CD14-positive monocyte (primary cell): ENCODE measurements around the gene DNAJC3. TPM values are rescaled to one million over a fixed set of nuclear protein-coding genes. Genes with fewer than 3 reads are reported as not detected.
A peak's percentile ranks its signal among the peaks of the same experiment; 100 is the strongest.

Source experiments
- DNase-seq, 3 donors: peaks; one replicate each; pipeline ENCODE4 v3.0.0-alpha.2; 2011 to 2022
- H2AFZ ChIP-seq: 2 replicates; pipeline ENCODE4 v1.6.0; 2012; ENCODE audit warnings: mild to moderate bottlenecking, low read depth, low read length, inconsistent platforms; ENCODE audit not compliant: insufficient read depth, poor library complexity, severe bottlenecking
- H3K27ac ChIP-seq, 2 donors: 1 replicate in 1 of 2; 2 replicates in 1 of 2; pipeline ENCODE4 v1.5.1; 2012 to 2013; ENCODE audit warnings: low read length in 2 of 2, control low read depth in 1 of 2, inconsistent platforms in 1 of 2, low read depth in 1 of 2, mild to moderate bottlenecking in 1 of 2
- H3K27me3 ChIP-seq, 2 donors: one replicate each; pipeline versions ENCODE4 v1.6.0 to v1.6.1; 2011 to 2013; ENCODE audit warnings: low read length in 2 of 2; ENCODE audit not compliant: control insufficient read depth in 2 of 2, insufficient read depth in 2 of 2
- H3K36me3 ChIP-seq, 2 donors: replicated peaks in 1 of 2; 1 replicate in 1 of 2; 2 replicates in 1 of 2; pipeline versions ENCODE4 v1.5.1 to v1.6.1; 2012 to 2013; ENCODE audit warnings: low read length in 2 of 2, control low read depth in 1 of 2, inconsistent platforms in 1 of 2, mild to moderate bottlenecking in 1 of 2; ENCODE audit not compliant: insufficient read depth in 2 of 2, control insufficient read depth in 1 of 2
- H3K4me1 ChIP-seq, 2 donors: 1 replicate in 1 of 2; 2 replicates in 1 of 2; pipeline versions ENCODE4 v1.5.1 to v1.6.1; 2012 to 2013; ENCODE audit warnings: low read length in 2 of 2, control low read depth in 1 of 2, inconsistent platforms in 1 of 2, mild to moderate bottlenecking in 1 of 2, moderate library complexity in 1 of 2; ENCODE audit not compliant: insufficient read depth in 2 of 2, control insufficient read depth in 1 of 2
- H3K4me2 ChIP-seq: replicated peaks from 2 replicates; pipeline ENCODE3; 2012; ENCODE audit warnings: low read length, moderate library complexity, mild to moderate bottlenecking; ENCODE audit not compliant: poor library complexity, severe bottlenecking; ENCODE audit errors: extremely low read depth
- H3K4me3 ChIP-seq, 3 experiments: fragments of 200-600 bp in 1 of 3; sonication (generic) in 1 of 3; replicated peaks in 1 of 3; 1 replicate in 2 of 3; 2 replicates in 1 of 3; pipeline ENCODE4 v1.5.1; 2011 to 2013; ENCODE audit warnings: low read length in 3 of 3, mild to moderate bottlenecking in 3 of 3, control low read depth in 2 of 3, low read depth in 2 of 3, inconsistent platforms in 1 of 3, moderate library complexity in 1 of 3
- H3K79me2 ChIP-seq: 2 replicates; pipeline ENCODE4 v1.6.0; 2012; ENCODE audit warnings: mild to moderate bottlenecking, control low read depth, inconsistent platforms, low read length, moderate library complexity; ENCODE audit not compliant: insufficient read depth
- H3K9ac ChIP-seq: 2 replicates; pipeline ENCODE4 v1.6.0; 2017; ENCODE audit warnings: low read length, mild to moderate bottlenecking; ENCODE audit not compliant: insufficient read depth, poor library complexity, severe bottlenecking
- H3K9me3 ChIP-seq, 2 donors: replicated peaks in 1 of 2; 1 replicate in 1 of 2; 2 replicates in 1 of 2; pipeline versions ENCODE4 v1.5.1 to v1.6.1; 2012 to 2013; ENCODE audit warnings: low read length in 2 of 2, control low read depth in 1 of 2; ENCODE audit not compliant: control insufficient read depth in 1 of 2, insufficient read depth in 1 of 2
- H4K20me1 ChIP-seq: 2 replicates; pipeline ENCODE4 v1.6.0; 2012; ENCODE audit warnings: mild to moderate bottlenecking, low read length, control low read depth, moderate library complexity; ENCODE audit not compliant: insufficient read depth
- H3K27ac Mint-ChIP-seq, 7 donors: one replicate each; pipeline ENCODE4 v1.8.0; 2020; ENCODE audit warnings: mild to moderate bottlenecking in 7 of 7, mixed read lengths in 7 of 7, moderate library complexity in 6 of 7, inconsistent platforms in 2 of 7
- H3K27me3 Mint-ChIP-seq, 3 donors: one replicate each; pipeline ENCODE4 v1.8.0; 2021 to 2022; ENCODE audit warnings: low read depth in 3 of 3, mild to moderate bottlenecking in 3 of 3, mixed read lengths in 3 of 3, moderate library complexity in 3 of 3, inconsistent platforms in 1 of 3
- H3K36me3 Mint-ChIP-seq, 2 donors: one replicate each; pipeline ENCODE4 v1.8.0; 2020; ENCODE audit warnings: mixed read lengths in 2 of 2, inconsistent platforms in 1 of 2, mild to moderate bottlenecking in 1 of 2
- H3K4me1 Mint-ChIP-seq: one replicate; pipeline ENCODE4 v1.8.0; 2020; ENCODE audit warnings: mild to moderate bottlenecking, mixed read lengths
- H3K4me3 Mint-ChIP-seq, 2 donors: one replicate each; pipeline ENCODE4 v1.8.0; 2020; ENCODE audit warnings: mild to moderate bottlenecking in 2 of 2, mixed read lengths in 2 of 2, moderate library complexity in 1 of 2
- H3K9me3 Mint-ChIP-seq, 7 donors: one replicate each; pipeline ENCODE4 v1.8.0; 2020 to 2022; ENCODE audit warnings: mixed read lengths in 7 of 7, mild to moderate bottlenecking in 6 of 7, moderate library complexity in 6 of 7, inconsistent platforms in 2 of 7
- CTCF ChIP-seq: fragments of 200-600 bp; IDR thresholded peaks from one replicate; pipeline ENCODE4 v1.8.0; 2022; ENCODE audit warnings: antibody characterized with exemption, mild to moderate bottlenecking
- WGBS: methylation state at CpG from one replicate; pipeline ENCODE4 v1.1.5; 2013; ENCODE audit warnings: missing lambda C conversion rate; ENCODE audit not compliant: insufficient coverage; 5-methylcytosine and 5-hydroxymethylcytosine counted together
- intact Hi-C, 2 donors: fragments of 100-400 bp; cut with micrococcal nuclease; formaldehyde crosslinking; loops; one replicate each; pipeline versions ENCODE4 v1.15.0 to v1.15.1; 2023
- polyA plus RNA-seq, 3 donors: library from polyadenylated mRNA; depleted of rRNA in 1 of 3; unstranded in 2 of 3; stranded (reverse) in 1 of 3; fragments of 300-500 nt in 2 of 3; fragments of >200 nt in 1 of 3; fragmentation: Illumina TruSeq in 2 of 3; gene quantifications; 1 replicate in 2 of 3; 2 replicates in 1 of 3; pipeline ENCODE4 v1.2.3, GENCODE V29; 2012 to 2021

DNAJC3 gene
- polyA plus RNA-seq, 3 donors, result 11.1 to 27.6 (median 22.3) TPM

- Mint-ChIP-seq H3K36me3 (peaks cover 44 to 73% of the 10 kb centered on the region in 2 donors), H3K9me3 (peaks cover 0 to 4% (median 0%) of the 10 kb centered on the region in 7 donors), H3K27me3 (no peaks in the 10 kb centered on the region), H3K4me3 (no peak overlapping the region), H3K27ac (peak overlapping the region in 6 of 7 donors; percentile 3 to 58 (median 40)), H3K4me1 (peaks cover 6% of the 10 kb centered on the region)
- WGBS, result no CpG with 5 or more reads among the region's 1 CpG
- Histone ChIP-seq H4K20me1 (peaks cover 79% of the 10 kb centered on the region), H3K4me1 (no peaks in the 10 kb centered on the region), H3K27me3 (no peaks in the 10 kb centered on the region), H3K9me3 (no peaks in the 10 kb centered on the region), H2AFZ (no peak overlapping the region), H3K36me3 (peaks cover 28 to 61% of the 10 kb centered on the region in 2 donors), H3K4me2 (no peak overlapping the region), H3K4me3 (no peak overlapping the region), H3K27ac (peak overlapping the region in 1 of 2 donors; percentile 45), H3K79me2 (peaks cover 84% of the 10 kb centered on the region), H3K9ac (no peak overlapping the region)
- intact Hi-C loops, result no loop called here
- TF ChIP-seq CTCF, result no peak
- peak in 1 of 3 donors; percentile 53 for DNase-seq
Measured at GRCh38 chr13:95723438-95723837, 46.5 kb downstream of the DNAJC3 start.

GRCh38 chr13:95724252-95724651 is 47.3 kb downstream of the DNAJC3 start:
- Histone ChIP-seq H3K9ac (no peak overlapping the region), H3K79me2 (peaks cover 84% of the 10 kb centered on the region), H3K4me1 (no peaks in the 10 kb centered on the region), H3K36me3 (peaks cover 24 to 60% of the 10 kb centered on the region in 2 donors), H4K20me1 (peaks cover 79% of the 10 kb centered on the region), H3K4me3 (no peak overlapping the region), H3K4me2 (no peak overlapping the region), H3K27ac (no peak overlapping the region), H2AFZ (no peak overlapping the region), H3K9me3 (no peaks in the 10 kb centered on the region), H3K27me3 (no peaks in the 10 kb centered on the region)
- peak overlapping the region in 2 of 7 donors; percentile 1 to 46 for H3K27ac Mint-ChIP-seq
- no peak overlapping the region for H3K4me3 Mint-ChIP-seq
- TF ChIP-seq CTCF, result no peak
- intact Hi-C loops, result no loop called here
- DNase-seq, result peak in 1 of 3 donors; percentile 56
- H3K9me3 Mint-ChIP-seq, result peaks cover 0 to 5% (median 0%) of the 10 kb centered on the region in 7 donors
- peaks cover 45 to 69% of the 10 kb centered on the region in 2 donors for H3K36me3 Mint-ChIP-seq
- H3K27me3 Mint-ChIP-seq, result no peaks in the 10 kb centered on the region
- WGBS, result 100% methylated on average over 1 of the region's 3 CpGs
- peaks cover 6% of the 10 kb centered on the region for H3K4me1 Mint-ChIP-seq
